ENCODE measurements around the gene OR52M1.

OR52M1 gene

DNA sequence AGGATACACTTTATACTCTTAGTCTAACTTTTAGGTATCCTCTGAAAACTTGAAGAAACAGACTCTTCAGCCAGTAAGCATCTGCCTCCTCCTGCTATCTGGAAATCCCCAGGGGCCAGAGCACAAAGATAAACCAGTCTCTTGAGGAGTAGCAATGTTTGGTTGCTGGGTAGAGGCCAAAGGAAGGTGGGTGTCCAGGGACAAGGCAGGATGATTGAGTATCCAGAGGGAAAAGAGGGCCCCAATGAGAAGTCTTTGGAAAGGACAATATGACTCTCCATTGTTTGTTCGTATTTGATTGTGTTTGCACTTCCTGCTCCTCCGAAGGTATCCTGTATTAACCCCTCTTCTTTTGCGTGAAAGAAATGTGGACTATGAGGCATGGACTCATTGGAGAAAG, 44.0 kb downstream of the OR52M1 start:
- CTCF ChIA-PET = no interaction called here
- H3K9me3 Mint-ChIP-seq = no peaks in the 10 kb centered on the region
- no peaks in the 10 kb centered on the region for H3K4me1 Mint-ChIP-seq

GRCh38 chr11:4593739-4594138, 48.7 kb downstream of the OR52M1 start, which contains the start of gene OR52I1:
TSS of gene OR52I1 (plus strand) at chr11:4594039. CDS start at chr11:4594039, 0 bp downstream.
- CTCF ChIA-PET = interaction anchor here (1.1 kb wide), 1 partner anchor 20 kb away, joined by 3 read pairs; no protein-coding TSS in a partner anchor
- H3K27ac Mint-ChIP-seq = no peak within 1 kb of the TSS
- no peaks in the 10 kb centered on the region for H3K27me3 Mint-ChIP-seq
- no peaks in the 10 kb centered on the region for H3K9me3 Mint-ChIP-seq
- DNase-seq = no peak
- no peaks in the 10 kb centered on the region for H3K4me1 Mint-ChIP-seq
- H3K4me3 Mint-ChIP-seq = no peak within 1 kb of the TSS
- H3K36me3 Mint-ChIP-seq = peaks cover 5% of the 10 kb centered on the region

More for the DNA sequence above, 44.0 kb downstream of the OR52M1 start:
- Mint-ChIP-seq H3K36me3 (no peaks in the 10 kb centered on the region), H3K27ac (no peak overlapping the region), H3K4me3 (no peak overlapping the region), H3K27me3 (no peaks in the 10 kb centered on the region)
- DNase-seq = no peak
